ENCODE results near the gene EPB41.
"Not testable (repeated sequence)": the region's sequence is repeated elsewhere in the genome, so short reads cannot be mapped to it uniquely, and the experiment has no call there.

EPB41 gene

GRCh38 chr1:28983091-28983490 lies 68.7 kb downstream of the EPB41 start:
- no peak for DNase-seq

DNA sequence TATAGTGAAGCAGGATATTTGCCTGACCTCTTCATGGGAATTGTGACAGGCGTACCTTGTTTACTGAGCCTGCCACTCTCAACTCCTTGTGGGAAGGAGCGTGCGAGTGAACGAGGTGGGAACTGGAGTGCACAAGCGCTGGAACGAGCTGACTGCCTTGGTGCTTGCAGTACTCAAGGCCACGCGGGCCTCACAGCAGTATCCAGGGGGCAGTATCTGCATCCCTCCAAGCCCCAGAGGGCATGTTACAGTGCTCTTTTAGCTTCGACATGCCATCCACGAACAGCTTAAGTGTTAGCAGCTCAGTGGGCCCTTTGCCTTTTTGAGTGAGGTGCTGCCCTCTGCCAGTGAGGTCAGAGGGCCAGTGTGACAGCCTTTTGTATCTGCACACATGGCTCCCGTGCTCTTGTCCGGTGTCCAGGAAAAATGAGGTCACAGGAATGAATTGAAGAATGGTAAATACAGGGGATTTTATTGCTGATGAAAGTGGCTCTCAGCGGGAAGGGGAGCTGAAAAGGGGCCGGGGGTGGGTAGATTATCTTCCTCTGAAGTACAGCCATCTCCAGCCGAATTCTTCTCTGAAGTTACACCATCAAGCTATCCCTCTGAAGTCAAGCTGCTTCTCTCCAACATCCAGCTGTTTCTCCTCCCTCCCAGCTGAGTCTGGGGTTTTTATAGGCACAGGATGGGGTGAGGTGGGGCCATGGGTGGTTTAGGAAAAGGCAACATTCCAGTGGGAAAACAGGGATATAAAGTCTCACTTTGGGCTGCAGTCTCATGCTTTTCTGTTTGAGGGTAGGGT lies 69.3 kb downstream of the EPB41 start:
- peak; percentile 4 for DNase-seq

DNA sequence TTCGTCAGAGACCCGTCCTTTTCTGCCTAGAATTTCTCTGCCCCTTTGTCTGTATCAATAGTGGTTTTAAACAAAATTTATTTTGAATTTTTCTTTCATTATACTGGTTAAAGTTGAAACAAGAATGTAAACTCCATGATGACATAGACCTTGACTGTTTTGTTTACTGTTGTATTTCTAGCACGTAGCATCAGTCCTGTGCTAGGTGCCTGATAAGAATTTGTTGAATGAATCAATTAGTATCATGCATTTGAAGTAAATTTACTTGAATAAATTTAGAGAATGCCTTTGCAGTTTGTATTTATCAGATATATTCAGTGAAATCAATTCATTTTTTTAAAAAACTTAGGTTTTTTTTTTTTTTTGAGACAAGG lies 69.9 kb downstream of the EPB41 start:
- no peak for DNase-seq

DNA sequence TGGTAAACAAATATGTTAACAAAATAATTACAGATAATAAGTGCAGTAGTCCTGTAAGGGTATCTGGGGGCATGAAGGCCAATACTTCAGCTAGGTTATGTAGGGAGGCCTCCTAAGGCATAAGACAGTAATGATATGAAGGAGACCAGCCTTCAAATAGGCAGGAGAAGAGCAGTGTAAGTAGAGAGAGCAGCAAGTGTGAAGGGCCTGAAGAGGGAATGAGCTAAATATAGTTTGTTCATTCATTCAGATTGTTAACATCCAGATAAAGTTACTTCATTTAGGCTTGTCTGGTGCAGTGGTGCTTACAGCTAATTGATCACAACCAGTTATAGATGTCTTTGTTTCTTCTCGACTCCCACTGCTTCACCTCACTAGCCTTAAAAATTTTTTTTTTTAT lies 71.1 kb downstream of the EPB41 start:
- DNase-seq, result no peak

GRCh38 chr1:28986306-28986910 lies 72.0 kb downstream of the EPB41 start:
- no peak for DNase-seq

DNA sequence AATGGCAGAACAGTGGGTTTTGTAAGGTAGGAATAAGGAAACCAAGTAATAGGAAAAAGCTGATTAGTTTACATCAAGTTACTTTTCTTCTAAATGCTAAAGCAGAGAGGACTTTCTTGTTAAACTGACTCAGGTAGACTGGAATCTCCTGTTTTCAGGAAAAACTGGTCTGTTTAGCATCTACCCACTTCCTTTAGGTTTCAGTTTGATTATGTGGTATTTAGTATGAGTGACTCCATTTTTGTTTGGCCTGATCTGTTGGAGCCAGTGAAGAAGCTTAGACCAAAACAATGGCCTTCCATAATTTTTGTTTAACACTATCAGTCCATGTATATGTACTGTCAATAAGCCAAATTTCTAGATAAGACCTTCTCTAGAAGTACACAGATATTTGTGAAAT lies 88.4 kb downstream of the EPB41 start:
- no peak for DNase-seq

DNA sequence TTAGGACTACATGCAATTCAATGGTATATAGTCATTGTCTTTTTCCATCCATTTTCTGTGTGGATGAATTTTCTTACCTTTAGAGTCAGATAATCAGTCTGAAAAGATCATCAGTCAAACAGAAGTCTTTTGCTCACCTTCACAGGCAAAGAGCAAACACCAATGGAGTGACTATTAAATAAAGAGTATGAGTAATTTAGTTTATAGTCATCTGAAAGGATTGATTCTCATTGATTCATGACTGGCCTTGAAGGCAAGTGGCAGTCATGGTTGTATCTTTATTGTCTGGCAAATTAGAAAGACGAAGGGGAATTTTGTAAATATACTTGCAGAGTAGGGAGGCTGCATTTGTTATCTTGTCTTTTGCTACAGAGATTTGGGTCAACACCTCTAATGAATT lies 89.9 kb downstream of the EPB41 start:
- no peak for DNase-seq

GRCh38 chr1:29004798-29005197 lies 90.4 kb downstream of the EPB41 start:
- DNase-seq, result no peak

DNA sequence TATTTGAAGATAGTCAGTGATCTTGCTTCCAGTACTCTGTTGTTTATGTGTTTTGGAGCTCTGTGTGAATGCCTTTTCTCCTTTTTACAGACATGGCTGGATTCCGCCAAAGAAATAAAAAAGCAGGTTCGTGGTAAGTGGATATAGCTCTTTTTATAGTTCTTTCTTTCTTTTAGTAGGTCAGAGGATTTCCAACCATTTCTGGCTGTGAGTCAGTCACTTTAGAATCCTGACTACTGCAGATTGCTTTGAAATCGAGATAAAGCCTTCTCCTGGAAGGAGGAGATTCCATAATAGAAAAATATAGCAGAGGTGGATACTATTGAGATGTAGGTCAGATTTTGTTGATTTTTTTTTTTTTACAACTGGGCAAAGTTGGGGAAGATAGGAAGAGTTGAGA lies 97.4 kb downstream of the EPB41 start:
- no peak for DNase-seq

DNA sequence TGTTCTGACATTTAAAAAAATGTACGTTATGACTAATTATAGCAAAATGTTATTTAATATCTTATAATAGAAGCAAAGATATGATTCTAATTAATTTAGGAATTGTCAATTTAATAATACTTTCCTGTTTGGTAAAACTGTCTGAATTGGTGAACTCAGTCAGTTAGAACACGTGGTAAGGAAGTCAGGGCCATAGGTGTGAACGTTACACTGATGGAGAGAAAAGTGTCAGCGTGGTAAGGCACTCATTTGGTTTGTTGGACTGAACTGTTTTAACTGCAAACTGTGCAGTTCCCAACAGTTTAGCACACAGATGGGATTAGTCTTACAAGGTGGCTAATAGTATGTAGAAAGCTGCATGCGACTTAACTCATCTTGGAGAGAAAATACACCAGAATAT lies 102.9 kb downstream of the EPB41 start:
- DNase-seq, result no peak

- DNase-seq, result no peak
Observed at GRCh38 chr1:29017975-29018712, 103.8 kb downstream of the EPB41 start.

DNA sequence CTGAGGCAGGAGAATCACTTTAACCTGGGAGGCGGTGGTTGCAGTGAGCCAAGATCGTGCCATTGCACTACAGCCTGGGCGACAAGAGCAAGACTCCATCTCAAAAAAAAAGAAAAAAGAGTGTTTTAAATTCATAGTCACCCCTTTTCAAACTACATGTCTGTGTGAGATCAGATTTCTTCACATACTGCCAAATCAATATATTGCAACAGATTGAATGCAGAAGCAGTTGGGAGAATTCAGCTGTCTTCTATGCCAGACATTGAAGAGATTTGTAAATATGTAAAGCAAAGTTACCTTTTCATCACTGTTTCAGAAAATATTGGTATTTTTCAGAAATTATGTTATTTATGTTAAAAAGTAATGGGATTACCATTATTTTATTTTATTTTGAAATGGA lies 108.3 kb downstream of the EPB41 start:
- no peak for DNase-seq

DNA sequence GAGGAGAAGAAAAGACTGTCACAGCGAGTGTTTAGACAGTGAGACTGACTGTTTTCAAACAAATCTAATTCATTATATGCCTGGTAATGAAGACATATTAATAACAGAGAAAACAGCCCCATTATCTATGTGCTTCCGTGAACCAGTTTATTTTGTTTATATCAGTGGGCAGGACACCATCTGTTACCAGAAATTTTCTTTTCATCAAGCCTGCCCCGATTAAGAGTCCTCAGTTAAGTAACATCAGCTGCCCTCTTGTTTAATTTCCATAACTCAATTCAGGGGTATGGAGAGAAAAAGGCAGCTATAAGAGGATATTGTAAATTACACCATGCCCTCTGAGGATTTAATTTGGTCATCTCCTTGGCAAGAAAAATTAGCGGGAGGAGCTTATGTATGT lies 115.3 kb downstream of the EPB41 start:
- no peak for DNase-seq

DNA sequence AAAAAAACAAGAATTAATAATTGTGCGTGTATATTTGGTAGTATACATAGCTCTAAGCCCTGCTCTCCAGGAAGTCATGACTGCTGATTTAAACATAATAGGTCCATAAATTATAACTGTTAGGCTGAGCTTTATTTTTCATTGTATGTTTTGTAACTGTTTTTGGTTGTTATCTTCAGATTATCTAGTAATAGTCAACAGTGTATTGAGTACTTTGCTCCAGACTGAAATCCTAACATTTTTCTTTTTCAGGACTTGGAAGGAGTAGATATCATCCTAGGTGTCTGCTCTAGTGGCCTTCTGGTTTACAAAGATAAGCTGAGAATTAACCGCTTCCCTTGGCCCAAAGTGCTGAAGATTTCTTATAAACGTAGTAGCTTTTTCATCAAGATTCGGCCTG lies 118.5 kb downstream of the EPB41 start:
- DNase-seq, result no peak

DNA sequence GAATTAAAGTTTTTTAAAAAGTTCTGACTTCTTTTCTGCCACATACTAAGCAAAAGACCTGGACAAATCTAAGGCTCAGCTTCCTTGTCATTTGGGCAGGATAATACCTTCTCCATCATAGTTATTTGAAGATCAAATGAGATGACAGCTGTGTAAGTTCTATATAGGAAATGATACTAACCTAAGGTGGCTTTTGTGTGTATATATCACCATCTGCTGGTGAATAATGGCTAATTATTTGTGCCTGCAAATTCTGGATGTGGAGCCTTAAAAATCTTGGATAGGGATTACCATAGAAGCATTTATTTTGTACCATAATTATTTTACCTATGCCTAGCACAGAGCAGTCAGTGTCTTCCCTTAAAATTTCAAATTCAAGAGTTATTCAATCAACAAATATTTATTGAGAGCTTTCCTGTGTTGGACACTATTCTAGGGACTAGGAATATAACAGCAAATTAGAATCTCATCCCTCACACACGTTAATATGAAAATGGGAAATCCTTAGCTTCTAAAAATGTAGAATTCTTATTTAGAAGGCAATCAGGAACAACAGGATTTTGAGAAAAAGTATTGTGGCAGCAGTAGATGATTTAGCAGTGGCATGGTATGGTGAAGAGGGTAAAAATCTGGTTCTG lies 119.6 kb downstream of the EPB41 start:
- DNase-seq, result no peak

- DNase-seq, result no peak
Observed at GRCh38 chr1:29043274-29043965, 129.1 kb downstream of the EPB41 start.

DNA sequence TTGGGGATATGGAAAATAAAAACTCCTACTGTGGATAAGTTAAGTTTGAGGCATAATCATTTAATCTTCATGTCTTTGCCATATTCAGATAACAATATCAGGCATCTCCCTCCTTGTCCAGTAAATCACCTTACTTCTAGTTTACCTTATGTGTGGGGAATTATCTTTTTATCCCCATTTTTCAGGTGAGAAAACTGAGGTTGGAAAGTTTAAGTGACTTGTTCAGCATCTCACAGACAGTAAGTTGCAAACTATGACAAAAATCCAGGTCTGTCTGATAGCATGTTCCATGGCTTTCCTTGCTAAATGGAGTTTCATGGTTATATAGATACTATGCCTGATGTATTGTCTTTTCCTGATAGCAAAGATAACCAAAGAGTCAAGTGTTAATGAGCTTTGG lies 129.6 kb downstream of the EPB41 start:
- DNase-seq, result no peak

GRCh38 chr1:29045663-29046062 lies 131.3 kb downstream of the EPB41 start:
- DNase-seq, result not testable (repeated sequence)

GRCh38 chr1:29047142-29047541 lies 132.8 kb downstream of the EPB41 start:
- no peak for DNase-seq

DNA sequence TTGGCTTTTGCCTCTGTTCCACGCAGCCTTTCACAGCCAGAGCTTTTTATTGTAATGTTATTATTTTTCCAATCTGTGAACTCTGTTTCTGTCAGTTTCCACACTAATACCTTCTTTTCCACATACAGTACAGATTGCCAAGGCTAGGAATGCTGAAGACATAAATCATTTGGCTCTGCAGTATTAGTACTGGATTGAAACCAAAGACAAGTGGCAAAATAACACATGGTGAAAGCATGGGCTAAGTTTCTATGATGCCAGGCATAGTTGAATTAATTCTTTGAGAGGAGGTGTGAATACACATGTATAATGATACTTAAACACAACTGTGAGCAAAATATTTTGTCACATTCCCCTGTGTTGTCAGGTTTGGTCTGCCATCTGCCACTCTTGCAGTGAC lies 135.8 kb downstream of the EPB41 start:
- no peak for DNase-seq

- DNase-seq, result no peak
Observed at GRCh38 chr1:29052100-29052499, 137.7 kb downstream of the EPB41 start.

DNA sequence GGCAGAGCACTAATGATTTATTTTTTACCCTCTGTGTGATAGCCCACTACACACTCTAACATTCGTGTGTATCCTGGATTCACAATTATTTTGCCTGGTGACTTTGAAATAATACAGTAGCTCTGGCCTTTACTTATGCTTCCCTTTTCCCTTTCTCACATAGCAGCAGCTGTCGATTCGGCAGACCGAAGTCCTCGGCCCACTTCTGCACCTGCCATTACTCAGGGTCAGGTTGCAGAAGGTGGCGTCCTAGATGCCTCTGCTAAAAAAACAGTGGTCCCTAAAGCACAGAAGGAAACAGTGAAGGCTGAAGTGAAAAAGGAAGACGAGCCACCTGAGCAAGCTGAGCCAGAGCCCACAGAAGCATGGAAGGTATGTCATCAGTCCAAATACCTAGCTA lies 138.6 kb downstream of the EPB41 start:
- no peak for DNase-seq

DNA sequence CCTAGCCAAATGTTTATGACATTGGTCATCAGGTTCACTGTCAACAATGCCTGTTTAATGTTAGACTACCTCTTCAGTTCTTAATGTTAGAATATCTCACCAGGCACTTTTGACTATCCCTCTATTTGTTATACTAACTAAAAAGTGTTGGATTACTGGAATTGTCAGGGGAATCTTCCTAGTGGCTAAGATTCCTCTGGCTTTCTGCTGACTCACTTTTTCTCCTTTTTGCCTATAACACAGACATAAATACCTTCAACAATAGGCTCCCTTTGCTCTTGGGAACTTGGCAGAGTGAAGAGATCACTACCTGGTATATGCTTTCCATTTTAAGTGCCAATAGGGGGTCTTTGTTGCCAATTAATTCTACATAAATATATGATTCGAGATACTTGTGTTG lies 140.8 kb downstream of the EPB41 start:
- no peak for DNase-seq

Measured in T-helper 9 cell (primary cell).